Uterus (tissue), 2 donors: ENCODE data around the gene PIAS1.
"Not testable (repeated sequence)": the region's sequence is repeated elsewhere in the genome, so short reads cannot be mapped to it uniquely, and the experiment has no call there.

Experiments
- POLR2A ChIP-seq, 2 donors: fragments of 450-650 bp; IDR thresholded peaks; one replicate each; pipeline ENCODE4 v1.6.1; 2016; ENCODE audit warnings: antibody characterized with exemption in 2 of 2, mild to moderate bottlenecking in 1 of 2, moderate library complexity in 1 of 2
- TF ChIP-seq, protein P1 (sequence below), 4 experiments: fragments of 200-600 bp in 2 of 4; fragments of 450-650 bp in 2 of 4; sonication (generic) in 2 of 4; IDR thresholded peaks; one replicate each; pipeline ENCODE4 v1.5.1; 2016 to 2019; ENCODE audit warnings: antibody characterized with exemption in 4 of 4, mild to moderate bottlenecking in 2 of 4, moderate library complexity in 1 of 4

DNA sequence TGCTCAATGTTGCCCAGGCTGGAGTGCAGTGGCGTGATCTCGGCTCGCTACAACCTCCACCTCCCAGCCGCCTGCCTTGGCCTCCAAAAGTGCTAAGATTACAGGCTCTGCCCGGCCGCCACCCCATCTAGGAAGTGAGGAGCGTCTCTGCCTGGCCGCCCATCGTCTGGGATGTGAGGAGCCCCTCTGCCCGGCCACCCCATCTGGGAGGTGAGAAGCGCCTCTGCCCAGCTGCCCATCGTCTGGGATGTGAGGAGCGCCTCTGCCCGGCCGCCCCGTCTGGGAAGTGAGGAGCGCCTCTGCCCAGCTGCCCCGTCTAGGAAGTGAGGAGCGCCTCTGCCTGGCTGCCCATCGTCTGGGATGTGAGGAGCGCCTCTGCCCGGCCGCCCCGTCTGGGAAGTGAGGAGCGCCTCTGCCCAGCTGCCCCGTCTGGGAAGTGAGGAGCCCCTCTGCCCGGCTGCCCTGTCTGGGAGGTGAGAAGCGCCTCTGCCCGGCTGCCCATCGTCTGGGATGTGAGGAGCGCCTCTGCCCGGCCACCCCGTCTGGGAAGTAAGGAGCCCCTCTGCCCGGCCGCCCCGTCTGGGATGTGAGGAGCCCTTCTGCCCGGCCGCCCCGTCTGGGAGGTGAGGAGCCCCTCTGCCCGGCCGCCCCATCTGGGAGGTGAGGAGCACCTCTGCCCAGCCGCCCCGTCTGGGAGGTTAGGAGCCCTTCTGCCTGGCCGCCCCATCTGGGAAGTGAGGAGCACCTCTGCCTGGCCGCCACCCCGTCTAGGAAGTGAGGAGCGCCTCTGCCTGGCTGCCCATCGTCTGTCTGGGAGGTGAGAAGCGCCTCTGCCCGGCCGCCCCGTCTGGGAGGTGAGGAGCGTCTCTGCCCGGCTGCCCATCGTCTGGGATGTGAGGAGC is 167.7 kb downstream of the PIAS1 start:
- not testable (repeated sequence) for TF ChIP-seq POLR2A (IDR thresholded peaks at IDR 0.05)
- TF ChIP-seq, protein P1, sequence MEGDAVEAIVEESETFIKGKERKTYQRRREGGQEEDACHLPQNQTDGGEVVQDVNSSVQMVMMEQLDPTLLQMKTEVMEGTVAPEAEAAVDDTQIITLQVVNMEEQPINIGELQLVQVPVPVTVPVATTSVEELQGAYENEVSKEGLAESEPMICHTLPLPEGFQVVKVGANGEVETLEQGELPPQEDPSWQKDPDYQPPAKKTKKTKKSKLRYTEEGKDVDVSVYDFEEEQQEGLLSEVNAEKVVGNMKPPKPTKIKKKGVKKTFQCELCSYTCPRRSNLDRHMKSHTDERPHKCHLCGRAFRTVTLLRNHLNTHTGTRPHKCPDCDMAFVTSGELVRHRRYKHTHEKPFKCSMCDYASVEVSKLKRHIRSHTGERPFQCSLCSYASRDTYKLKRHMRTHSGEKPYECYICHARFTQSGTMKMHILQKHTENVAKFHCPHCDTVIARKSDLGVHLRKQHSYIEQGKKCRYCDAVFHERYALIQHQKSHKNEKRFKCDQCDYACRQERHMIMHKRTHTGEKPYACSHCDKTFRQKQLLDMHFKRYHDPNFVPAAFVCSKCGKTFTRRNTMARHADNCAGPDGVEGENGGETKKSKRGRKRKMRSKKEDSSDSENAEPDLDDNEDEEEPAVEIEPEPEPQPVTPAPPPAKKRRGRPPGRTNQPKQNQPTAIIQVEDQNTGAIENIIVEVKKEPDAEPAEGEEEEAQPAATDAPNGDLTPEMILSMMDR (IDR thresholded peaks at IDR 0.05) = not testable (repeated sequence)
